ENCODE results near the gene ZFP57. TPM values are rescaled to one million over a fixed set of nuclear protein-coding genes. Genes with fewer than 3 reads are reported as not detected.

The ZFP57 gene
- polyA plus RNA-seq, 1 donor from 2014 or later, result not detected

GRCh38 chr6:29630315-29630714 lies 50.6 kb downstream of the ZFP57 start:
- TF ChIP-seq SMC3 (conservative IDR thresholded peaks at IDR 0.05; ENCODE audit: poor library complexity), result no peak
- TF ChIP-seq EZH2 (IDR thresholded peaks at IDR 0.05; ENCODE audit: borderline replicate concordance, insufficient read depth, low read length, poor library complexity, severe bottlenecking), result no peak
- no peak for TF ChIP-seq POLR2AphosphoS5 (IDR thresholded peaks at IDR 0.05)
- TF ChIP-seq, protein P1, sequence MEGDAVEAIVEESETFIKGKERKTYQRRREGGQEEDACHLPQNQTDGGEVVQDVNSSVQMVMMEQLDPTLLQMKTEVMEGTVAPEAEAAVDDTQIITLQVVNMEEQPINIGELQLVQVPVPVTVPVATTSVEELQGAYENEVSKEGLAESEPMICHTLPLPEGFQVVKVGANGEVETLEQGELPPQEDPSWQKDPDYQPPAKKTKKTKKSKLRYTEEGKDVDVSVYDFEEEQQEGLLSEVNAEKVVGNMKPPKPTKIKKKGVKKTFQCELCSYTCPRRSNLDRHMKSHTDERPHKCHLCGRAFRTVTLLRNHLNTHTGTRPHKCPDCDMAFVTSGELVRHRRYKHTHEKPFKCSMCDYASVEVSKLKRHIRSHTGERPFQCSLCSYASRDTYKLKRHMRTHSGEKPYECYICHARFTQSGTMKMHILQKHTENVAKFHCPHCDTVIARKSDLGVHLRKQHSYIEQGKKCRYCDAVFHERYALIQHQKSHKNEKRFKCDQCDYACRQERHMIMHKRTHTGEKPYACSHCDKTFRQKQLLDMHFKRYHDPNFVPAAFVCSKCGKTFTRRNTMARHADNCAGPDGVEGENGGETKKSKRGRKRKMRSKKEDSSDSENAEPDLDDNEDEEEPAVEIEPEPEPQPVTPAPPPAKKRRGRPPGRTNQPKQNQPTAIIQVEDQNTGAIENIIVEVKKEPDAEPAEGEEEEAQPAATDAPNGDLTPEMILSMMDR (IDR thresholded peaks at IDR 0.05; ENCODE audit: poor library complexity, severe bottlenecking), result no peak
- no peak for TF ChIP-seq EP300 (conservative IDR thresholded peaks at IDR 0.05; ENCODE audit: poor library complexity, severe bottlenecking)
- H3K4me3 ChIP-seq (ENCODE audit: low read length), result peak overlapping the region; percentile 69
- no peaks in the 10 kb centered on the region for H3F3A ChIP-seq (ENCODE audit: insufficient read depth, low read length, poor library complexity, severe bottlenecking)
- peak overlapping the region; percentile 99 for H3K4me2 ChIP-seq (ENCODE audit: low read length)
- H3K36me3 ChIP-seq (ENCODE audit: insufficient read depth, low read length), result no peaks in the 10 kb centered on the region
- no peaks in the 10 kb centered on the region for H3K9me2 ChIP-seq (ENCODE audit: insufficient read depth, low read length)
- no peak overlapping the region for H3K27ac ChIP-seq (ENCODE audit: low read length)
- H2AFZ ChIP-seq (ENCODE audit: low read depth, low read length), result no peak overlapping the region
- peaks cover 26% of the 10 kb centered on the region for H3K79me2 ChIP-seq (replicated peaks; ENCODE audit: insufficient read depth, low read length)
- no peaks in the 10 kb centered on the region for H3K27me3 ChIP-seq (ENCODE audit: insufficient read depth, low read depth, low read length)
- H3K9me3 ChIP-seq (ENCODE audit: low read length), result no peaks in the 10 kb centered on the region
- H4K20me1 ChIP-seq (ENCODE audit: insufficient read depth), result no peaks in the 10 kb centered on the region
- peak overlapping the region; percentile 25 for H3K9ac ChIP-seq (ENCODE audit: low read length)

DNA sequence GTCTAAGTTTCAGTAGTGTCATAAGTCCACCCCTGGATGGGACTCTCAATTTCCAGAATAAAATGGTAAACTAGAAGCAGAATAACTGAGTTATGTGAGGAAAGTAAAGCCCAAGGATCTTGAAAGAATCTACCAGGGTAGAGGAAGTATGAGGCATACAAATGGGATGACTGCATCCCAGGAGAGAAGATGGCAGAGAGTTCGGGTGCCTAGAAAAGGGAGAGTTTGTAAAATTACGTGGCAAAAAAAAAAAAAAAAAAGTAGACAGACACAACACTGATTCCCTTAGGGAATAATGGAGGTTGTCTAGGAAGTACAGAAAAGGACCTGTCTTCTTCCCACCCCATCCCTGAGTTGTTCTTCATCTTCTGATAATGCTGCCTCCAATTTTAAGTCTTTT lies 51.4 kb downstream of the ZFP57 start:
- Histone ChIP-seq H3K9ac (ENCODE audit: low read length) (peak overlapping the region; percentile 88), H4K20me1 (ENCODE audit: insufficient read depth) (no peaks in the 10 kb centered on the region), H3K36me3 (ENCODE audit: insufficient read depth, low read length) (no peaks in the 10 kb centered on the region), H3K9me3 (ENCODE audit: low read length) (no peaks in the 10 kb centered on the region), H3K9me2 (ENCODE audit: insufficient read depth, low read length) (no peaks in the 10 kb centered on the region), H2AFZ (ENCODE audit: low read depth, low read length) (no peak overlapping the region), H3K79me2 (replicated peaks; ENCODE audit: insufficient read depth, low read length) (peaks cover 26% of the 10 kb centered on the region), H3K4me2 (ENCODE audit: low read length) (peak overlapping the region; percentile 99), H3K4me3 (ENCODE audit: low read length) (peak overlapping the region; percentile 69), H3K27ac (ENCODE audit: low read length) (peak overlapping the region; percentile 90), H3F3A (ENCODE audit: insufficient read depth, low read length, poor library complexity, severe bottlenecking) (no peaks in the 10 kb centered on the region), H3K27me3 (ENCODE audit: insufficient read depth, low read depth, low read length) (no peaks in the 10 kb centered on the region)
- TF ChIP-seq TAF1 (IDR thresholded peaks at IDR 0.05; ENCODE audit: low read depth), result no peak

GRCh38 chr6:29628419-29629281 lies 52.3 kb downstream of the ZFP57 start:
- Histone ChIP-seq H3K27me3 (ENCODE audit: insufficient read depth, low read depth, low read length) (no peaks in the 10 kb centered on the region), H3K9ac (ENCODE audit: low read length) (peak overlapping the region; percentile 88), H3K4me3 (ENCODE audit: low read length) (peak overlapping the region; percentile 69), H2AFZ (ENCODE audit: low read depth, low read length) (no peak overlapping the region), H4K20me1 (ENCODE audit: insufficient read depth) (no peaks in the 10 kb centered on the region), H3F3A (ENCODE audit: insufficient read depth, low read length, poor library complexity, severe bottlenecking) (no peaks in the 10 kb centered on the region), H3K9me2 (ENCODE audit: insufficient read depth, low read length) (no peaks in the 10 kb centered on the region), H3K4me2 (ENCODE audit: low read length) (peak overlapping the region; percentile 99), H3K27ac (ENCODE audit: low read length) (peak overlapping the region; percentile 90), H3K36me3 (ENCODE audit: insufficient read depth, low read length) (peaks cover 2% of the 10 kb centered on the region), H3K79me2 (replicated peaks; ENCODE audit: insufficient read depth, low read length) (peaks cover 29% of the 10 kb centered on the region), H3K9me3 (ENCODE audit: low read length) (no peaks in the 10 kb centered on the region)
- TF ChIP-seq, protein P1 (IDR thresholded peaks at IDR 0.05; ENCODE audit: poor library complexity, severe bottlenecking), result peak; percentile 80
- TF ChIP-seq, protein P2, sequence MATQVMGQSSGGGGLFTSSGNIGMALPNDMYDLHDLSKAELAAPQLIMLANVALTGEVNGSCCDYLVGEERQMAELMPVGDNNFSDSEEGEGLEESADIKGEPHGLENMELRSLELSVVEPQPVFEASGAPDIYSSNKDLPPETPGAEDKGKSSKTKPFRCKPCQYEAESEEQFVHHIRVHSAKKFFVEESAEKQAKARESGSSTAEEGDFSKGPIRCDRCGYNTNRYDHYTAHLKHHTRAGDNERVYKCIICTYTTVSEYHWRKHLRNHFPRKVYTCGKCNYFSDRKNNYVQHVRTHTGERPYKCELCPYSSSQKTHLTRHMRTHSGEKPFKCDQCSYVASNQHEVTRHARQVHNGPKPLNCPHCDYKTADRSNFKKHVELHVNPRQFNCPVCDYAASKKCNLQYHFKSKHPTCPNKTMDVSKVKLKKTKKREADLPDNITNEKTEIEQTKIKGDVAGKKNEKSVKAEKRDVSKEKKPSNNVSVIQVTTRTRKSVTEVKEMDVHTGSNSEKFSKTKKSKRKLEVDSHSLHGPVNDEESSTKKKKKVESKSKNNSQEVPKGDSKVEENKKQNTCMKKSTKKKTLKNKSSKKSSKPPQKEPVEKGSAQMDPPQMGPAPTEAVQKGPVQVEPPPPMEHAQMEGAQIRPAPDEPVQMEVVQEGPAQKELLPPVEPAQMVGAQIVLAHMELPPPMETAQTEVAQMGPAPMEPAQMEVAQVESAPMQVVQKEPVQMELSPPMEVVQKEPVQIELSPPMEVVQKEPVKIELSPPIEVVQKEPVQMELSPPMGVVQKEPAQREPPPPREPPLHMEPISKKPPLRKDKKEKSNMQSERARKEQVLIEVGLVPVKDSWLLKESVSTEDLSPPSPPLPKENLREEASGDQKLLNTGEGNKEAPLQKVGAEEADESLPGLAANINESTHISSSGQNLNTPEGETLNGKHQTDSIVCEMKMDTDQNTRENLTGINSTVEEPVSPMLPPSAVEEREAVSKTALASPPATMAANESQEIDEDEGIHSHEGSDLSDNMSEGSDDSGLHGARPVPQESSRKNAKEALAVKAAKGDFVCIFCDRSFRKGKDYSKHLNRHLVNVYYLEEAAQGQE (IDR thresholded peaks at IDR 0.05; ENCODE audit: borderline replicate concordance), result no peak
- TF ChIP-seq POLR2AphosphoS5 (IDR thresholded peaks at IDR 0.05) (peak; percentile 58), SMC3 (conservative IDR thresholded peaks at IDR 0.05; ENCODE audit: poor library complexity) (peak; percentile 80), RAD21 (conservative IDR thresholded peaks at IDR 0.05) (peak; percentile 79), TAF1 (IDR thresholded peaks at IDR 0.05; ENCODE audit: low read depth) (no peak), MXI1 (conservative IDR thresholded peaks at IDR 0.05; ENCODE audit: poor library complexity, severe bottlenecking) (peak; percentile 86)

All from neural cell (in vitro differentiated cells).